HepG2 (cell line): ENCODE data around the gene PTCH1. TPM values are rescaled to one million over a fixed set of nuclear protein-coding genes. Genes with fewer than 3 reads are reported as not detected.

ENCODE experiments used
- CBX1 ChIP-seq: IDR thresholded peaks from one replicate; pipeline ENCODE4 v1.6.1; 2016; ENCODE audit warnings: antibody characterized with exemption, low read depth
- FIP1L1 ChIP-seq: fragments of 200-400 bp; formaldehyde crosslinking; IDR thresholded peaks from 2 replicates; pipeline ENCODE4 v1.6.1; 2018; ENCODE audit warnings: low read depth, mild to moderate bottlenecking, low read length, moderate library complexity, borderline replicate concordance; ENCODE audit not compliant: insufficient read depth
- HCFC1 ChIP-seq: fragments of 150-350 bp; IDR thresholded peaks from 2 replicates; pipeline ENCODE4 v1.6.1; 2014; ENCODE audit warnings: low read depth, low read length
- KDM2A ChIP-seq: sonication (generic); formaldehyde crosslinking; IDR thresholded peaks from 2 replicates; pipeline ENCODE4 v1.4.0; 2020; ENCODE audit warnings: low read depth, missing genetic modification reagents, borderline replicate concordance
- LCORL ChIP-seq, 2 experiments: fragments of 450-650 bp in 1 of 2; sonication (generic) in 1 of 2; formaldehyde crosslinking in 1 of 2; IDR thresholded peaks; 2 replicates each; pipeline versions ENCODE4 v1.5.0 to v1.6.1; 2017 to 2020; ENCODE audit warnings: antibody characterized with exemption in 1 of 2, missing genetic modification reagents in 1 of 2
- MIXL1 ChIP-seq: IDR thresholded peaks from 2 replicates; pipeline ENCODE4 v1.6.1; 2016
- MXD1 ChIP-seq: sonication (generic); formaldehyde crosslinking; IDR thresholded peaks from 2 replicates; pipeline ENCODE4 v1.4.0; 2020; ENCODE audit warnings: mild to moderate bottlenecking, missing genetic modification reagents
- MXI1 ChIP-seq: IDR thresholded peaks from 3 replicates; pipeline ENCODE4 v1.6.1; 2012; ENCODE audit warnings: low read depth, low read length, inconsistent platforms, borderline replicate concordance
- SRSF4 ChIP-seq: fragments of 200-400 bp; formaldehyde crosslinking; IDR thresholded peaks from one replicate; pipeline ENCODE4 v1.6.1; 2018; ENCODE audit warnings: mild to moderate bottlenecking, low read depth, low read length, moderate library complexity; ENCODE audit not compliant: poor library complexity, severe bottlenecking
- TRAFD1 ChIP-seq: sonication (generic); formaldehyde crosslinking; IDR thresholded peaks from 2 replicates; pipeline ENCODE4 v1.5.1; 2020; ENCODE audit warnings: missing genetic modification reagents, mild to moderate bottlenecking, borderline replicate concordance
- YEATS4 ChIP-seq: sonication (generic); formaldehyde crosslinking; IDR thresholded peaks from 2 replicates; pipeline ENCODE4 v1.4.0; 2020; ENCODE audit warnings: missing genetic modification reagents, borderline replicate concordance
- ZBTB46 ChIP-seq: sonication (generic); formaldehyde crosslinking; IDR thresholded peaks from 2 replicates; pipeline ENCODE4 v1.4.0; 2020; ENCODE audit warnings: mild to moderate bottlenecking, missing genetic modification reagents, borderline replicate concordance
- ZFP36L1 ChIP-seq: sonication (generic); formaldehyde crosslinking; IDR thresholded peaks from 2 replicates; pipeline ENCODE4 v1.8.0; 2022; ENCODE audit warnings: mild to moderate bottlenecking, missing genetic modification reagents, moderate library complexity
- ZFY ChIP-seq: sonication (generic); formaldehyde crosslinking; IDR thresholded peaks from 2 replicates; pipeline ENCODE4 v1.4.0; 2020; ENCODE audit warnings: missing genetic modification reagents
- ZNF256 ChIP-seq: sonication (generic); formaldehyde crosslinking; conservative IDR thresholded peaks from 2 replicates; pipeline ENCODE4 v1.4.0; 2020; ENCODE audit warnings: missing genetic modification reagents
- ZNF367 ChIP-seq: sonication (generic); formaldehyde crosslinking; IDR thresholded peaks from 2 replicates; pipeline ENCODE4 v1.4.0; 2020; ENCODE audit warnings: missing genetic modification reagents, borderline replicate concordance
- ZNF562 ChIP-seq: sonication (generic); formaldehyde crosslinking; IDR thresholded peaks from 2 replicates; pipeline ENCODE4 v1.8.0; 2022; ENCODE audit warnings: missing genetic modification reagents, borderline replicate concordance
- ZNF83 ChIP-seq: sonication (generic); formaldehyde crosslinking; IDR thresholded peaks from 2 replicates; pipeline ENCODE4 v1.4.0; 2020; ENCODE audit warnings: missing genetic modification reagents, mild to moderate bottlenecking, borderline replicate concordance
- ZNF879 ChIP-seq: sonication (generic); formaldehyde crosslinking; IDR thresholded peaks from 2 replicates; pipeline ENCODE4 v1.8.1; 2023; ENCODE audit warnings: missing genetic modification reagents
- polyA plus RNA-seq, 8 experiments: library from polyadenylated mRNA; depleted of rRNA in 3 of 8; stranded (reverse) in 7 of 8; unstranded in 1 of 8; fragments of >200 nt; fragmentation: Illumina TruSeq in 4 of 8; extraction: Trizol in 4 of 8; gene quantifications; 2 replicates each; pipeline versions ENCODE4 v1.2.1 to v1.2.3, GENCODE V29; 2011 to 2016; ENCODE audit warnings: low read depth in 4 of 8, missing spikeins in 1 of 8, mixed read lengths in 1 of 8; ENCODE audit not compliant: insufficient read depth in 1 of 8
- total RNA-seq, 5 experiments: library from RNA; depleted of rRNA; stranded (reverse); fragments of >200 nt; fragmentation: Illumina TruSeq; extraction: Trizol; gene quantifications; 2 replicates each; pipeline ENCODE4 v1.2.3, GENCODE V29; 2016; ENCODE audit warnings: low read depth in 1 of 5
- TF ChIP-seq, protein P1 (sequence below): sonication (generic); formaldehyde crosslinking; IDR thresholded peaks from 2 replicates; pipeline ENCODE4 v1.4.0; 2020; ENCODE audit warnings: missing genetic modification reagents
- TF ChIP-seq, protein P2 (sequence below): sonication (generic); formaldehyde crosslinking; IDR thresholded peaks from 2 replicates; pipeline ENCODE4 v1.5.0; 2020; ENCODE audit warnings: mild to moderate bottlenecking, missing genetic modification reagents, borderline replicate concordance

The PTCH1 gene
- total and polyA plus RNA-seq, 2 of the 13 experiments (the other 11 are each of a cell fraction or from before 2014, with no cell fraction given) = 2.8 to 3.9 TPM

DNA sequence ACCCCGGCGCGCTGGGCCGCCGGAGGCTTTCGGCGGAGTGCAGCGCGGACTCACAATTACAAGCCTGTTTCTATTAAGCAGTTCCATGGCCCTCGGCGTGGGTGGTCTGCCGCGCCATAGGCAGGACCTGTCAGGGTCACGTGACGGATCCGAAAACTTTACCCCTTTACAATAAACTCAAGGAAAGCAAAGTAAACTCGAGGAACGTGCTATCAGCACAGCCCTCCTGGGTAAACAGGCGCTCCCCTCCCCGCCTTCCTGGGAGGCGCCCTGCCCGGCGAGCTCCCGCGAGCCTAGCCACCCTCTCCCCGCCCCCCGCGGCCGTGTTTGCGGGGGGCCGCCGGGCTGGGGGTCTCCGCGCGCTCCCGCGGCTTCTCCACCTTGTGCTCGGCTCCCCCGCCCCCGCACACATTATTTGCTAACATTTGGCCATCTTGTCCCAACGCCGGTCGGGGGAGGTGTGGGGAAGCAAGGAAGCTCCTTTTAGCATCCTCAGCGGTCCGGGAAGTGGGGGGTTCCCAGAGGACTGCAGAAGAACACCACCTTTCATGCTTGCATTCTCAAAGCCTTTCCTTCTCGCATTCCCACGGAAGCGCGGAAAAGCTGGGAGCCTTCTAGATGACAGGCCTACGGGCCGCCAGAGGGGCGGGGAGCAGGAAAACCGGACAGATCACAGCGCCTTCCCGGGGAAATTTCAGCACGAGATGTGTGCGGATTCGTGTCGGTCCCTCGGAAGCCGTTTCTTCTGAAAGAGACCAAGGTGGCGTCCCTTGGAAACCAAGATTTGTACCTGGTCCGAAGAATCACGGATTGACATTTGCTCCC is at the start of gene PTCH1 (continued):
- TF ChIP-seq FIP1L1 (no peak), HCFC1 (no peak), MXI1 (no peak), LCORL (IDR thresholded peaks at IDR 0.05) (no peak), LCORL (CRISPR knock-in tag; IDR thresholded peaks at IDR 0.05) (no peak), TRAFD1 (CRISPR knock-in tag) (no peak), YEATS4 (CRISPR knock-in tag) (peak; percentile 27; the same call in 1 of the 2 replicates), MIXL1 (CRISPR knock-in tag) (no peak), ZNF562 (CRISPR knock-in tag) (no peak), ZFP36L1 (CRISPR knock-in tag) (no peak), ZNF256 (CRISPR knock-in tag) (no peak), ZBTB46 (CRISPR knock-in tag) (no peak), ZNF83 (CRISPR knock-in tag) (no peak), ZFY (no peak), CBX1 (no peak), ZNF367 (CRISPR knock-in tag) (no peak), SRSF4 (no peak), ZNF879 (CRISPR knock-in tag) (no peak), MXD1 (CRISPR knock-in tag) (peak; percentile 21; the same call in 1 of the 2 replicates), KDM2A (CRISPR knock-in tag) (0 out of 2 replicates have a peak, but pooled peaks have one; percentile 23)
- TF ChIP-seq, protein P1, sequence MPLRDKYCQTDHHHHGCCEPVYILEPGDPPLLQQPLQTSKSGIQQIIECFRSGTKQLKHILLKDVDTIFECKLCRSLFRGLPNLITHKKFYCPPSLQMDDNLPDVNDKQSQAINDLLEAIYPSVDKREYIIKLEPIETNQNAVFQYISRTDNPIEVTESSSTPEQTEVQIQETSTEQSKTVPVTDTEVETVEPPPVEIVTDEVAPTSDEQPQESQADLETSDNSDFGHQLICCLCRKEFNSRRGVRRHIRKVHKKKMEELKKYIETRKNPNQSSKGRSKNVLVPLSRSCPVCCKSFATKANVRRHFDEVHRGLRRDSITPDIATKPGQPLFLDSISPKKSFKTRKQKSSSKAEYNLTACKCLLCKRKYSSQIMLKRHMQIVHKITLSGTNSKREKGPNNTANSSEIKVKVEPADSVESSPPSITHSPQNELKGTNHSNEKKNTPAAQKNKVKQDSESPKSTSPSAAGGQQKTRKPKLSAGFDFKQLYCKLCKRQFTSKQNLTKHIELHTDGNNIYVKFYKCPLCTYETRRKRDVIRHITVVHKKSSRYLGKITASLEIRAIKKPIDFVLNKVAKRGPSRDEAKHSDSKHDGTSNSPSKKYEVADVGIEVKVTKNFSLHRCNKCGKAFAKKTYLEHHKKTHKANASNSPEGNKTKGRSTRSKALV = peak; percentile 58; the same call in 1 of the 2 replicates
- TF ChIP-seq, protein P2, sequence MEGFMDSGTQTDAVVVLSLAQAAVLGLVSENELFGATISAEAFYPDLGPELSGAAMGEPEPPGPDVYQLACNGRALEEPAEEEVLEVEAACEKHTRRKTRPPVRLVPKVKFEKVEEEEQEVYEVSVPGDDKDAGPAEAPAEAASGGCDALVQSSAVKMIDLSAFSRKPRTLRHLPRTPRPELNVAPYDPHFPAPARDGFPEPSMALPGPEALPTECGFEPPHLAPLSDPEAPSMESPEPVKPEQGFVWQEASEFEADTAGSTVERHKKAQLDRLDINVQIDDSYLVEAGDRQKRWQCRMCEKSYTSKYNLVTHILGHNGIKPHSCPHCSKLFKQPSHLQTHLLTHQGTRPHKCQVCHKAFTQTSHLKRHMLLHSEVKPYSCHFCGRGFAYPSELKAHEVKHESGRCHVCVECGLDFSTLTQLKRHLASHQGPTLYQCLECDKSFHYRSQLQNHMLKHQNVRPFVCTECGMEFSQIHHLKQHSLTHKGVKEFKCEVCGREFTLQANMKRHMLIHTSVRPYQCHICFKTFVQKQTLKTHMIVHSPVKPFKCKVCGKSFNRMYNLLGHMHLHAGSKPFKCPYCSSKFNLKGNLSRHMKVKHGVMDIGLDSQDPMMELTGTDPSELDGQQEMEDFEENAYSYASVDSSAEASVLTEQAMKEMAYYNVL = no peak
